Testis (tissue), 2 donors: Measurements from ENCODE around the gene TBX20.
"Not testable (repeated sequence)": the region's sequence is repeated elsewhere in the genome, so short reads cannot be mapped to it uniquely, and the experiment has no call there.

Experiments
- CTCF ChIP-seq, 3 experiments: fragments of 450-650 bp in 2 of 3; fragments of 200-600 bp in 1 of 3; sonication (generic) in 1 of 3; IDR thresholded peaks; one replicate each; pipeline ENCODE4 v1.5.1; 2016 to 2019; ENCODE audit warnings: antibody characterized with exemption in 3 of 3, mild to moderate bottlenecking in 2 of 3, moderate library complexity in 1 of 3
- POLR2A ChIP-seq: fragments of 450-650 bp; IDR thresholded peaks from one replicate; pipeline ENCODE4 v1.6.1; 2017; ENCODE audit warnings: antibody characterized with exemption, mild to moderate bottlenecking, moderate library complexity

GRCh38 chr7:35216033-35216432, 37.9 kb downstream of the TBX20 start:
- not testable (repeated sequence) for TF ChIP-seq CTCF (IDR thresholded peaks at IDR 0.05); POLR2A
